ENCODE results near the gene ADARB2. TPM values are rescaled to one million over a fixed set of nuclear protein-coding genes. Genes with fewer than 3 reads are reported as not detected.

ADARB2 gene
- total and polyA plus RNA-seq, 10 of the 15 experiments (the other 5 are each of a cell fraction or from before 2014, with no cell fraction given) = 0.02 to 4.1 (median 0.76) TPM

DNA sequence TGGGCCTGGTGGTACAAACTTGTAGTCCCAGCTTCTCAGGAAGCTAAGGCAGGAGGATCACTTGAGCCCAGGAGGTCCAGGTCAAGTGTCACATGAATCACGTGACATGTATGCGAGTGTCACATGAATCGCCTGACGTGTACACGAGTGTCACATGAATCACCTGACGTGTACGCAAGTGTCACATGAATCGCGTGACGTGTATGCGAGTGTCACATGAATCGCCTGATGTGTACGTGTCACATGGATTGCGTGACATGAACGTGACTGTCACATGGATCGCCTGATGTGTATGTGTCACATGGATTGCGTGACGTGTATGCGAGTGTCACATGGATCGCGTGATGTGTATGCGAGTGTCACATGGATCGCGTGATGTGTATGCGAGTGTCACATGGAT, 9.5 kb upstream of the ADARB2 start (continued):
- TF ChIP-seq SUPT20H (IDR thresholded peaks at IDR 0.05; ENCODE audit: borderline replicate concordance, control insufficient read depth, low read depth, low read length) = no peak

DNA sequence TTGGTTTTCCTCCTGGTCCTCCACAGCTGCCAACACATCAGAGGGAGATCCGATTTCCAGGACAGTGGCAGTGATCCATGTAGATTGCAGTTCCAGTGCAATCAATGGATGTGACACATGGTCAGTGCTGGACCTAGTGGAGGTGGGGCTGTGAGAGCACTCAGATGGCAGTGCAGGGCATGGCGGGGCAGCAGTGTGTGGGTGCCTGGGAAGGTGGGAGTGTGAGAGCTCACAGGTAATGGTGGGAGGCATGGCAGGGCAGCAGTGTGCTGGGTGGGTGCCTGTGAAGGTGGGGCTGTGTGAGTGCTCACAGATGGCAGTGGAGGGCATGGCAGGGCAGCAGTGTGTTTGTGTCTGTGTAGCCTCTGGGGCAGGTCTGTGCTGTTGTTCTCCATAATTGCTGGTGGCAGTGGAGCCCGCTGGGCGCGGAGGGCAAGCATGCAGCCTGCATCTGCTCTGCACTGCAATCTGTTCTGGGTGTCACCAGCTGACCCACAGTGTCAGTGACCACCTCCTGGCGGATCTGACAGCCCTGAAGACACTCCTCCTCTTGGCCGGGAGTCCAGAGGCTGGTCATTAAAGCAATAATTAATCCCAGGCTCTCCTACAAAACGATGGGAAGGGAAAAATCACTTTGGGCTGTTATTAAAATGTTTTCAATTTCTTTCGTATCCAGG, 8.6 kb upstream of the ADARB2 start:
- POLR2A ChIA-PET = no interaction called here

More for the DNA sequence above, 8.6 kb upstream of the ADARB2 start:
- in situ Hi-C loops (cut with MboI) (no loop called here), intact Hi-C loops (cut with micrococcal nuclease; ENCODE audit: unreplicated experiment) (no loop called here)
- Histone ChIP-seq H3K4me1 (ENCODE audit: control insufficient read depth, insufficient read depth, low read length) (no peaks in the 10 kb centered on the region; the same call in 1 of the 2 replicates), H3K36me3 (ENCODE audit: control insufficient read depth in 2 of 2, insufficient read depth in 2 of 2, low read length in 1 of 2) (no peaks in the 10 kb centered on the region), H3K27me3 (replicated peaks in 1 of 2; ENCODE audit: control insufficient read depth in 2 of 2, insufficient read depth in 2 of 2, low read length in 1 of 2) (no peaks in the 10 kb centered on the region), H3K27ac (ENCODE audit: control insufficient read depth, insufficient read depth) (no peak overlapping the region), H3K79me2 (ENCODE audit: control insufficient read depth, insufficient read depth, low read length) (no peaks in the 10 kb centered on the region), H3K4me2 (ENCODE audit: control insufficient read depth, insufficient read depth) (no peak overlapping the region), H3K9ac (ENCODE audit: control insufficient read depth, insufficient read depth, low read length) (no peak overlapping the region), H4K20me1 (ENCODE audit: control insufficient read depth, insufficient read depth) (no peaks in the 10 kb centered on the region), H3K4me3 (no peak overlapping the region), H3K9me3 (replicated peaks; ENCODE audit: control insufficient read depth, insufficient read depth, low read length) (peaks cover 5% of the 10 kb centered on the region), H2AFZ (ENCODE audit: control insufficient read depth, low read depth, low read length) (no peak overlapping the region)
- BruUV-seq (replicated peaks) = no TSS peak
- no peak for FAIRE-seq
- ChIA-PET SMC1A (ENCODE audit: uncharacterized antibody, unreplicated experiment) (no interaction called here), CTCF (no interaction called here), RAD21 (ENCODE audit: unreplicated experiment) (no interaction called here)
- 38% methylated on average over 9 of the region's 9 CpGs for WGBS (ENCODE audit: insufficient coverage, insufficient replicate concordance, low lambda C conversion rate, missing lambda C conversion rate)
- DNase-seq (ENCODE audit: low read depth, low spot score) = no peak
- ATAC-seq = no peak; the same call in 2 of the 3 replicates
- TF ChIP-seq RB1 (IDR thresholded peaks at IDR 0.05; ENCODE audit: borderline replicate concordance) = no peak
- TF ChIP-seq MEF2B (IDR thresholded peaks at IDR 0.05; ENCODE audit: partially characterized antibody, poor library complexity, severe bottlenecking) = no peak
- TF ChIP-seq NBN (IDR thresholded peaks at IDR 0.05) = no peak
- TF ChIP-seq, protein P1, sequence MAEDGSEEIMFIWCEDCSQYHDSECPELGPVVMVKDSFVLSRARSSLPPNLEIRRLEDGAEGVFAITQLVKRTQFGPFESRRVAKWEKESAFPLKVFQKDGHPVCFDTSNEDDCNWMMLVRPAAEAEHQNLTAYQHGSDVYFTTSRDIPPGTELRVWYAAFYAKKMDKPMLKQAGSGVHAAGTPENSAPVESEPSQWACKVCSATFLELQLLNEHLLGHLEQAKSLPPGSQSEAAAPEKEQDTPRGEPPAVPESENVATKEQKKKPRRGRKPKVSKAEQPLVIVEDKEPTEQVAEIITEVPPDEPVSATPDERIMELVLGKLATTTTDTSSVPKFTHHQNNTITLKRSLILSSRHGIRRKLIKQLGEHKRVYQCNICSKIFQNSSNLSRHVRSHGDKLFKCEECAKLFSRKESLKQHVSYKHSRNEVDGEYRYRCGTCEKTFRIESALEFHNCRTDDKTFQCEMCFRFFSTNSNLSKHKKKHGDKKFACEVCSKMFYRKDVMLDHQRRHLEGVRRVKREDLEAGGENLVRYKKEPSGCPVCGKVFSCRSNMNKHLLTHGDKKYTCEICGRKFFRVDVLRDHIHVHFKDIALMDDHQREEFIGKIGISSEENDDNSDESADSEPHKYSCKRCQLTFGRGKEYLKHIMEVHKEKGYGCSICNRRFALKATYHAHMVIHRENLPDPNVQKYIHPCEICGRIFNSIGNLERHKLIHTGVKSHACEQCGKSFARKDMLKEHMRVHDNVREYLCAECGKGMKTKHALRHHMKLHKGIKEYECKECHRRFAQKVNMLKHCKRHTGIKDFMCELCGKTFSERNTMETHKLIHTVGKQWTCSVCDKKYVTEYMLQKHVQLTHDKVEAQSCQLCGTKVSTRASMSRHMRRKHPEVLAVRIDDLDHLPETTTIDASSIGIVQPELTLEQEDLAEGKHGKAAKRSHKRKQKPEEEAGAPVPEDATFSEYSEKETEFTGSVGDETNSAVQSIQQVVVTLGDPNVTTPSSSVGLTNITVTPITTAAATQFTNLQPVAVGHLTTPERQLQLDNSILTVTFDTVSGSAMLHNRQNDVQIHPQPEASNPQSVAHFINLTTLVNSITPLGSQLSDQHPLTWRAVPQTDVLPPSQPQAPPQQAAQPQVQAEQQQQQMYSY (CRISPR knock-in tag; IDR thresholded peaks at IDR 0.05) = no peak
- no peak for TF ChIP-seq ZNF24 (IDR thresholded peaks at IDR 0.05)

Data from GM12878 (cell line).